ENCODE measurements around the gene PACS2.
"Not testable (repeated sequence)": the region's sequence is repeated elsewhere in the genome, so short reads cannot be mapped to it uniquely, and the experiment has no call there.

The PACS2 gene

DNA sequence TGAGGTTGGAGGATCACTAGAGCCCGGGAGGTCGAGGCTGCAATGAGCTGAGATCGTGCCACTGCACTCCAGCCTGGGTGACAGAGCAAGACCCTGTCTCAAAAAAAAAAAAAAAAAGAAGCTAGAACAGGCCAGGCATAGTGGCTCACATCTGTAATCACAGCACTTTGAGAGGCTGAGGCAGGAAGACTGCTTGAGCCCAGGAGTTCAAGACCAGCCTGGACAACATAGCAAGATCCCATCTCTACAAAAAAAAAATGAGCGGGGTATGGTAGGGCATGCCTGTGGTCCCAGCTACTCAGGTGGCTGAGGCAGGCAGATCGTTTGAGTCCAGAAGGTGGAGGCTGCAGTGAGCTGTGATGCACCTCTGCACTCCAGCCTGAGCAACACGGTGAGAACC is 25.6 kb upstream of the PACS2 start:
- DNase-seq (ENCODE audit: low read depth) = not testable (repeated sequence)

DNA sequence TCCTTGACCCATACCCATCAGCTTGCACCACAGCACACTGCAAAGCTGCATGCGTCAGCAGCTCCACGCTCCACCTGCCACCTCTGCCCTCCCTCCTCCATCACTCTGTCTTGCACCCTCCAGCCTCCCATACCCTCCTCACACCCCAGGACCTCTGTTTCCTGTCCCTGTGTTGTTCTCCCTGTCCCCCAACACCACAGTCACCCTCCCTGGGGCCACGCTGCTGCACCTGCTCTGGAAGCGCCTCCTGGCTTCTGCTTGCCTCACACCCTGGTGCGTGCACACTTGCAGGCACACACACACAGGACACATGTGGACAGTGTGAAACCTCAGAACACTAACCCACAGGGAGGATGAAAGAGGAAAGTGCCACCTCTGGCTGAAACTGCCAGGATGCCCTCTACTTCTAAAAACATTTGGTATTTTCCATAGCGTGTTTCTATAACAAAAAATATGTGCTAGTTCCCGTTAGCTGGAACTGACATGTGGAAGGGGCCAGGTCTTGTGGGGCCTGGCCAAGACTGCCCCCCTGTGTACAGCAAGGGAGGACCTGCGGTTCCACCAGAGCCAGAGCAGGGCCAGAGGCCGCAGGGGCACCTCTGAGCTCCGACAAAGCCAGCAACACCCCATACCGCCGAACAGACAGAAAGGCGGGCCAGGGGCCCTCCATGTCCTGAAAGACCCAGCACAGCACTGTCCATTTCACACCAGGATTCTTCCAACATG is 23.8 kb upstream of the PACS2 start:
- DNase-seq (ENCODE audit: low read depth) = no peak

DNA sequence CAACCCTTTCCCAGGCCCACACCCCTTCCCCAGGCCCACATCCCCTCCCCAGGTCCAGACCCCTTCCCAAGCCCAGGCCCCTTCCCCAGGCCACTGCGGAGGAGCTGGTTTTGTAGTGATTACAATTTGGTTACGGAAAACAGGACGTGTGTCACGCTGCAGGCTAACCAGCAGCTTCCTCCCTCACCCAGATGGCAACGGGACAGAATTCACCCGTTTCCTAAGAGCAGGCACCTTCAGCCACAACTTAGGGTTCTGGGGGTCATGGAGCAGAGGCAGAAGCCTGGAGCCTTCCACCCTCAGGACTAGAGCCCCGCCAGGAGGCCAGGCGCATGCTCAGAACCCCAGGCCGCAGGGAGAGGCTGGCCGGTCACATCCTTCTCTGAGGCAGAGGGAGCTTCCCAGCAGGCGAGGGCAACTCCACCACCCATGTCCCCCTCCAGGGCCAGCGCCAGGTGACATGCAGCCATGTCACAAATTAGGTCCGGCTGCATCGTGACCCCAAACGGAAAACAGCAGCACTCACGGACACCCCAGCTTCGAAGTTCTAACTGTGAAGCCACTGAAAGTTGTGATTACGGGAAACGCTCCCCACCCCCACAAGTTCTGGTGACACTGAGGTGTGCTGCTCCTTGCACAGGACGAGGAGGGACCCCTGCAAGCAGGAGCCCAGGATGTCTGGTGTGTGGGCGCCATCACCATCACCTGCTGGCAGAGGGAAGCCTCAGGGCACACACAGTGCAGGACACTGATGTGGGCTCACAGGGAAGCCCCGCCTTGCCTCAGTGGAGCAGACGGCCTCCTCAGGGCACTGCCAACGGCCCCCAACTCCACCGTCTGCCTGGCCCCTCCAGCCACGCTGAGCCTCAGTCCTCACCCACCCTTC is 21.5 kb upstream of the PACS2 start:
- DNase-seq (ENCODE audit: low read depth) = no peak

DNA sequence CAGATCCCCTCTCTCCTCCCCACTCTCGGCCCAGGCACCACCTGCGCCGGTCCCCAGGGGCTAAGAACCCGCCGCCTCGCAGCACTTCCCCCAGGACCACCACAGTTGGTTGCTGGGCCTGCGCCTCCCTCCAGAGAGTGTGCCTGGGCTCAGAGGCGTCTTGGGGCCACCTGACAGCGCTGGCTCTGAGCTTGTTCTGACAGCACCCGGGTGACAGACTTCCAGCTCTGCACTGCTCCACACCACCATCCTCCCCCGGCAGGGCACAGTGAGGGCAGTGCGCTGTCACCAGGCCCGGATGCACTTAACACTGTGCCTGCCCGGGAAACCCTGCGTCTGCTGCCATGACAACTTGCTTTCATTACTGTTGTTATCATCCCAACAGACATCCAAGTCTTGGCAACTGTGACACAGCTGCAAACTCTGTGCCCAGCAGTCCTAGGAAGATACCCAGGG is 20.4 kb upstream of the PACS2 start:
- DNase-seq (ENCODE audit: low read depth) = peak; percentile 44

DNA sequence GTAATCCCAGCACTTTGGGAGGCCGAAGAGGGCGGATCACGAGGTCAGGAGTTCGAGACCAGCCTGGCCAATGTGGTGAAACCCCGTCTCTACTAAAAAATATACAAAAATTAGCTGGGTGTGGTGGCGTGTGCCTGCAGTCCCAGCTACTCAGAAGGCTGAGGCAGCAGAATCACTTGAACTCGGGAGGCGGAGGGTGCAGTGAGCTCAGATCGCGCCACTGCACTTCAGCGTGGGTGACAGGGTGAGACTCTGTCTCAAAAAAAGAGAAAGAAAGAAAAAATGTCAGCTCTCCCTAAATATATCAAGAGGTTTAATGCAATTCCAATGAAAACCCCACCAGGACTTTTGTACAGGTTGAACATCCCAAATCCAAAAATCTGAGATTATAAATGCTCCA is 17.2 kb upstream of the PACS2 start:
- DNase-seq (ENCODE audit: low read depth) = not testable (repeated sequence)

DNA sequence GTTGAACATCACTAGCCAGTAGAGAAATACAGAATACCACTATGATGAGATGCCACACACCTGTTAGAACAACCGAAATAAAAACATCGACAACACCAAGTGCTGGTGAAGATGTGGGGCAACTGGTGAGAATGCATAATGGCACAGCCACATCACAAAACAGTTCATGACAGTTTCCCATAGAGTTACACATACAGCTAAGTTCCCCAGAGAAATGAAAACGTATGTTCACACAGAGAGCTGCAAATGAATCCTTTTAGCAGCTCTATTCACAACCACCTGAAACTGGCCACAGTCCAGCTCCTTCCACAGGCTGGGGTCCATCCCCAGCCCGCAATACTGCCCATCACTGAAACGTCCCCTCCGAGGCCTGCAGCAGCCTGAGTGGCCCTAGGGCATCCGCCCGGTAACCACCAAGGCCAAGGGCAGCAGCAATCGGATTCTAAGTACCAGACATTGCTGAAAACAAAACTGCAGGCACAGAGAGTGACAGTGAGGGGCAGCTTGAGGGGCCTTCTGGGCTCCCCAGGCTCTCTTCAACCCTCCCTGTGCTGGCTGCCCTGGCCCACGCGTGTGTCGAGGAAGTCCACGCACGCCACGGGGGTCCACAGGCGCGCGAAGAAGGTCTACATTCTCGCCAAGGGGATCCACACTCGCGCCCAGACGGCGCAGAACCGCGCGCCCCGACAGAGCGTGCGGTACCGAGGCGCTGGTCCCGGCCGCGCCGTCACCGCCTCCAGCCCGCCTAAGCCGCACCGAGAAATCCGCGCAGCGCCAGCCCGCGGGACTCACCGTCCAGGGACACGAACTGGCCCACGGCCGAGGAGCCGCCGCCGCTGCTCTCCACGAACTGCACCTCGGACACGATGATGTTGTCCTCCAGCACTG is 14.7 kb upstream of the PACS2 start:
- peak; percentile 14 for DNase-seq (ENCODE audit: low read depth)

DNA sequence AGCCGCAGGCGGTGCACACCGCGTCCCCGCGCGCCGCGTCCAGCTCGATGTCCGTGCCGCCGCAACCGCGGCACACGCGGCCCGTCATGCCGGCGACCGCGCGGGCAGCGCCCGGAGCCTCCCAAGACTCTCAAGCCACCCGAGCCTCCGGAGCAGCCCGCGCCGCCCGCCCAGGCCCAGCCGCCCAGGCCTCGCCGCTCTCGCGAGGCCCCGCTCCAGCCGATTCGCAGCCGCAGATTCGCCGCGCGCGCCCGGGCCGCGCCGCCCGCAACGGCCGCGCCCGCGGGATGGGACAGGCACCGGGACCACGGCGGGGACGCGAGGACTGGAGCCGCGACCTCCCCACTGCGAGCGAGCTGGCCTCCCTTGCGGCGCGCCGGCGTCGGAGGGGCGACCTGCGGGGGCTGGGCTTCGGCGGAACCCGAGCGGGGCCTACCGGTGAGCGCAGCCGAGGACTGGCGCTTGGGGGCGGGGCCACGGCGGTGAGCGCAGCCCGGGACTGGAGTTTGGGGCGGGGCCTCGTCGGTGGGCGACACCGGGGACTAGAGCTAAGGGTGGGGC is 13.9 kb upstream of the PACS2 start, which contains the start of gene BRF1:
Gene BRF1 (minus strand): TSS at position 460 of the 561 bp plus-strand sequence. CDS start 372 bp downstream, at position 88.
- DNase-seq (ENCODE audit: low read depth) = peak; percentile 91

DNA sequence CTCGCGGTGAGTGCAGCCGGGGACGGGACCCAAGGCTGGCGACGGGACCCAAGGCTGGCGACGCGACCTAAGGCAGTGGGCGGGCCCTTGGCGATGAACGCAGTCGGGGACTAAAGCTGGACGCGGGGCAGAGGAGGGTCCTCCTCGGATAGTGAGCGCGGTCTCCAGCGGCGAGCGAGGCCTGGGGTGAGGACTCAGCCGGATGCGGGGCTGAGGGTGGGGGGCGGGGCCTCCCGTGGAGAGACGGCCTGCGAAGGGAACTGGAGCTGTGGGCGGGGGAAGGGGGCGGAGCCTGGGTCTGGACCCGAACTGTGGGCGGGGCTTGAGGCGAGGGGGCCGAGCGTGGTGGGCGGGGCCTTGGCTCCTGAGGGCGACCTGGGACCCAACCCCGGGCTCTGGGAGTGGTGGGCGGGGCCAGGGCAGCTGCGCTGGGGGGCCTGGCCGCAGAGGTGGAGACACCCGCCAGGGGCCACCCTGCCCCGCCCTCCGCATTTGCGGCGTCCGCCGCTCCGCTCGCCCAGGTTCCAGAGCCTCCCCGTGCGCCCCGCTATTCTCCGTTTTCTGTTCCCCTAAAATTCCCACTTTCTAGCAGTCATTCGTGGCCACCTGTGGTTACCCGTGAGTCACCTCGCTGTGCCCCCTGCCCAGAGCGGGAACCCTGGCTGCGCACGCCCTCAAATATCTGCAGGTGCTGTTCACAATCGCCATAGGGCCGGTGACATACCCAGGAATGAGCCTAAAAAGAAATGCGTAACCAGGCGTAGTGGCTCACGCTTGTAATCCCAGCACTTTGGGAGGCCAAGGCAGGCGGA is 13.2 kb upstream of the PACS2 start:
- peak; percentile 90 for DNase-seq (ENCODE audit: low read depth)

DNA sequence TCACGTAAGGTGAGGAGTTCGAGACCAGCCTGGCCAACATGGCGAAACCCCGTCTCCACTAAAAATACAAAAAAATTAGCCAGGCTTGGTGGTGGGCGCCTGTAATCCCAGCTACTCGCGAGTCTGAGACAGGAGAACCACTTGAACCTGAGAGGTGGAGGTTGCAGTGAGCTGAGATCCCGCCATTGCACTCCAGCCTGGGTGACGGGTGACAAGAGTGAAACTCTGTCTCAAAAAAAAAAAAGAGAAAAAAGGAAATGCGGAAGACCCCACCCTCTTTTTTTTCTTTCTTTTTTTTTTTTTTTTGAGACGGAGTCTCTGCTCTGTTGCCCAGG is 12.7 kb upstream of the PACS2 start:
- DNase-seq (ENCODE audit: low read depth) = not testable (repeated sequence)

DNA sequence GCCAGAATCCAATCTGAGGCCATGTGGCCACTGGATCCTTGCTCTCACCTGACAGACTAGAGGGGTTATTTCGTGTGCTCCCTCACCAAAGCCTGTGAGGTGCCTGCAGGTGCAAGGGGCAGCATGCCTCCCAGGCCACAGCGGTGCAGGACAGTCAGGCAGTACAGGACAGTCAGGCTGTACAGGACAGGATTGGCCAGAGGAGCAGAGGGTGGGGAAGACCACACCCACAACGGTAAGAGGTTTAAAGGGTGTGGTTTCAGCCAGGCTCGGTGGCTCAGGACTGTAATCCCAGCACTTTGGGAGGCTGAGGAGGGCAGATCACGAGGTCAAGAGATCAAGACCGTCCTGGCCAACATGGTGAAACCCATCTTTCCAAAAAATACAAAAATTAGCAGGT is 10.6 kb upstream of the PACS2 start:
- no peak for DNase-seq (ENCODE audit: low read depth)

DNA sequence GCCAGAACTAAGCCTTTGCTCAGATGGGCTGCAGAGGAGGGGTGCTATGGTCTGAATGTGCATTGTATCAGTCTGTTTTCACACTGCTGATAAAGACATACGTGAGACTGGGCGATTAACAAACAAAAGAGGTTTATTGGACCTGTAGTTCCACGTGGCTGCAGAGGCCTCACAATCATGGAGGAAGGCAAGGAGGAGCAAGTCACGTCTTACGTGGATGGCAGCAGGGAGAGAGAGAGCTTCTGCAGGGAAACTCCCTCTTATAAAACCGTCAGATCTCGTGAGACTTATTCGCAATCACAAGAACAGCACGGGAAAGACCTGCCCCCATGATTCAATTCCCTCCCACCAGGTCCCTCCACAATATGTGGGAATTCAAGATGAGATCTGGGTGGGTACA is 10.0 kb upstream of the PACS2 start:
- no peak for DNase-seq (ENCODE audit: low read depth)

DNA sequence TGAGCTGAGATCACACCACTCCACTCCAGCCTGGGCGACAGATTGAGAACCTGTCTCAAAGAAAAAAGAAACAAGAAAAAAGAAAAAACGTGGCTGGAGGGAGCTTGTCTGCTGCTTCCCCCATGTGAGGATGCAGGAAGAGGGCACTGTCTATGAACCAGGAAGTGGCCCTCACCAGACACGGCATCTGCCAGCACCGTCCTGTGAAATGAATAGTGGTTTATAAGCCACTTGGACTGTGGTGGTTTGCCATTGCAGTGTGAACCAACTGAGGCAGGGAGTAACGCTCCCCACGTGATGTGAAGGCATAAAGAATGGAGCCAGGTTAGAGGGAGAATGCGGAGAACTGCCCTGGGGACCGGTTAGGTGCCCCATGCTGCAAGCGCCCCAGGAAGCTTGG is 9.2 kb upstream of the PACS2 start:
- no peak for DNase-seq (ENCODE audit: low read depth)

DNA sequence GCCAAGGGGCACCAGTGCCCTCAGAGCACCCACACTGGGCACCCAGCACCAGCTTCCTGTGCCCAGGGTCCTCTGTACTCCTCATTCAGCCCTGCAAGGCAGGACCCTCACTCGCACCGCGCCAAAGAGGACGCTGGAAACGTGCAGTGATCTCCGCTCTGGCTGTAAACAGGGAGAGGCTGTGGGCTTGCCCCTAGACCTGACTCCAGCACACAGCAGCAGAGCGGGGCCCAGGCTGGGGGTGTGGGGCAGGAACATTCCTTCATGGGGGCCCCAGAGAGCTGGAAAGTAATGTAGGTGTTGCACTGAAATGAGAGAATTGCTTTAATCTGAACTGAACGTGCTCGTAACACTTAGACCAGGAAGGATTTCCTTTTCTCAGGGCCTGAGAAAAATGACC is 8.8 kb upstream of the PACS2 start:
- no peak for DNase-seq (ENCODE audit: low read depth)

DNA sequence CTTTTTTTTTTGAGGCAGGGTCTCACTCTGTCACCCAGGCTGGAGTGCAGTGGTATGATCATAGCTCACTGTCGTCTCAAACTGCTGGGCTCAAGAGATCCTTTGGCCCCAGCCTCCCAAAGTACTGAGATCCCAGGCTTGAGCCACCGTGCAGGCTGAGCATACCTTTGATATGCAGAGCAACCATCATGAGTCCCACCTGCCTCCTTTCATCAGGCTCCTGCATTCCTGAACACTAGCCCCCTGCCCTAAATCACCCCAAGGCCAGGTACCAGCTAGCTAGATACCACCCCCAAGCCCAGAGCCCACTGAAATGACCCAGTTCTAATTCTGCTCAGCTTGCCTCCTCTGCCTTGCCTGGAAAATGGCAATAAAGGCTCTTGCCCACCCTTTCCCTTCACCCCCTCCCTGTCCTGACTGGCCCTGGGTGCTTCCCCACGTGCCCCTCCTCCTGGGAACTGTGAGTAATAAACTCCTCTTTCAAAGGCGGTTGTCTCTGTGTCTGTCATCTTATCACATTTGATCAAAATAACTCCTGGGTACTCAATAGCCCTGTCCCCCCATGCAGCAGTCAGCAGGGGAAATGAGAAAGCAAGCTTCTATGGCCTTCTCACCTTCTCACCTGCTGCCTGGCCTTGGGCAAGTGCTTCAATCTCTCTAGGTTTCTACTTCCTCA is 7.4 kb upstream of the PACS2 start:
- no peak for DNase-seq (ENCODE audit: low read depth)

DNA sequence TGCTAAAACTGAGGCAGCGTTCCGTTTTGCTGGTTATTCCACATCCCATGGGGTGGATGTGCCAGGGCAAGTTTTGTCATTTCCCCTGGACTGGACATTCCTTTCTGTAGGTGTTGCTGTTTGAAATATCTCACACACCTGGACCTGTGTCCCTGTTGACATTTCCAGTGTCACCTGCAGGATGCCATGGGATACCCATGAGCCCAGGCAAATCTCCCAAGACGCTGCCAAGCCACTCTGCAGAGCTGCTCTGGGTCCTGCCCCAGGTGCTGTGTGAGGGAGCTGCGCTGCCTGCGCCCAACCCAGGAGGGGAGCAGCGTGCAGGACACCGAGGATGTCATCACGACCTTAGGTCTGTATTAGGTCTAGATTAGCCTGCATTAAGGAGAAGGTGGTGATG is 5.2 kb upstream of the PACS2 start:
- DNase-seq (ENCODE audit: low read depth) = no peak

DNA sequence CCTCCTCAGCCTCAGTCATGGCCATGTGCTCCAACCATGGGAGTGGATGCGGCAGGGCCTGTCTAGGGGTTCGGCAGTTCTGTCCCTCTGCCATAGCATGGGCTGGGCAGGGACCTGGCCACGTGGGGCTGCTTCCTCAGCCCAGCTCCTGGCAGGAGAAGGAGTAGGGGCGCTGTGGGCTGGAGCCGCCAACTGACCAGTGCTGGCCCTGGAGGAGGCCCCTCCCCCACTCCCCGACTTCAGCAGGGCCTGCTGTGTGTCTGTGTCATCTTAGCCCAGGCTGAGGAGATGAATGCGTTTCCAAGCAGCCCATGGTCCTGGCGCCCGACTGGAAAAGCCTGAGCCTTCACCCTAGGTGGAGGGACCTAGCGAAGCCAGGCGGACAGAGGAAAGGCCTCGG is 2.7 kb upstream of the PACS2 start:
- DNase-seq (ENCODE audit: low read depth) = no peak

DNA sequence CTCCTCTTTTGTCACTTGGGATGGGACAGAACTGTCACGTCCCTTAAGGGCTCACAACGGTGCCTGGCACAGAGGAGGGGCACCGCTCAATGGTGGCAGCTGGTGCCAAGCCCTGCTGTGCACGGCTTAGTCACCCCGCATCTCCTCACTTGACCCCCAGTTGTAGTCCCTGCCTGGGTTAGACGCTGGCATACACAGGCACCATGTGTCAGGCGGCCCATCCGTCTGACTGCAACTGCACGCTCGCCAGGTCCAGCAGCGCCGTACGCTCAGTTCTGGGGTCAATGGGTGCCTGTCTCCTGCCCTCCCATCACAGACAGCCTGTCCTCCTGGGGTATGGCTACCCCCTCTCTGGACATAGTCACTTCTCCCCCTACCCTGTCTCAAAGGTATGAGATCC is 1.6 kb upstream of the PACS2 start:
- DNase-seq (ENCODE audit: low read depth) = no peak

DNA sequence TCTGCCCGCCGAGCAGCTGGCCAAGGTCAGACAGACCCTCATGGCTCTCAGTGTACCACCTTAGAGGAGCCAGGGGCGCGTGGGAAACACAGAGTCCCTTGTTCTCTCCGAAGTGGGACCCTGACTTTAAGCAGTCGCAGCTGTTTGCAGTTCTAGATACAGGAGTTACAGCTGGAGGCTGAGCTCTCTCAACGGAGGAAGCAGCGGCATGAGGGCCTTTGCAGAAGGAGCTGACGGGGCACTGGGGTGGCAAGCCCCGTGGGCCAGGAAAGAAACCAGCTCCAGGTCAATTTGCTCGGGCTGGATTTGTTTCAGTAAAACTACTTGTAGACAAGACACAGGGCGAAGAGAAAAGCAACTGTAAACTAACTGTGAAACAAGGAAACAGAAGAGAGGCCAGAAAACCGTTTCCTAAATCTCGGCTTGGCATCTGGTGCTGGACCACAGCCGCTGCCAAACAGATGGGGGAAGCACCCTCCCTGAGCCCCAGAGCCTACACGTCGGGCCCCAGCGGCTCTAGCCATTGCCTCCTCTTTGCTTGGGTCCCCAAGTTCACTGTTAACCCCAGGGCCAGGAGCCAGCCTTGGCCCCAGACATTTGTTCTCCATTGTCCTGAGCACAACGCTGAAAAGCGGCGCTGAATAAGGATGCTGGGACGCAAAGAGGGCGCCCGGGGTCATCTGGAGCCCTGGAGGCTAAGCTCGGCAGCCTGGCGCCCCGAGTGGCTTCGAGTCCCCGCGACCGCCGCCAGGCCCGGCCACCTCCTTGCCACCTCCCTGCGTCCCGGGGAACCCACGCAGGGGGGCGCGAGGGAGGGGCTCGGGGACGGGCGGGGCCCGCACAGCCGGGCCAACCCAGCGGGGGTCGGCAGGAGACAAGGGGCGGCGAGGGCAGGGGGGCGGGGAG is 914 bp upstream of the PACS2 start:
- DNase-seq (ENCODE audit: low read depth) = peak; percentile 34

DNA sequence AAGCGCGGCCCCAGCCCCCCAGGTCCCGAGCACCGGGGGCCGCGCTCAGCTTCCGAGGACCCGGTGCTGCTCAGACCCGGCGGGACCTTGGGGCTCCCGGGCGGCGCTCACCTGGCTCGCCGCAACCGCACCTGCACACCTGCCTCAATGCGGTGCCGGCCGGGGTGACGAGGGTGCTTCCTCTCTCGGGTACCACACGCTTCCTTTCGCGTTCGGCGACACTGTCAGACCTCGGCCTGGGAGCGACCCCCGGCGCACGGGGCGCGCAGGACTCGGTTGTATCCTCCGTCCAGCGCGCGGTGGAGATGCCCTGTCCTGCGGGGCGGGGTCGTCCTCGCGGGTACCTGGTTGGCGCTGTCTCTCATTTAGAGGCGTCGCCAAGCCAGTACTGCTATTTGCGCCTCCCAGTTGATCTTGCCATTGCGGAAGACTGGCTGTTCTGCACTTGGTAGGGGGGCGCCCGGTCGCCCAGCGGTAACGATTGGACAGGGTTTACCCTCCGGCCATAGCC is 718 bp downstream of the PACS2 start:
- peak; percentile 43 for DNase-seq (ENCODE audit: low read depth)

Measured in fibroblast of gingiva (primary cell).